ENCODE measurements around the gene FAM171A1. TPM values are rescaled to one million over a fixed set of nuclear protein-coding genes. Genes with fewer than 3 reads are reported as not detected.

Gene FAM171A1
- total RNA-seq, 2 experiments from 2014 or later = 4.2 to 5.1 TPM

DNA sequence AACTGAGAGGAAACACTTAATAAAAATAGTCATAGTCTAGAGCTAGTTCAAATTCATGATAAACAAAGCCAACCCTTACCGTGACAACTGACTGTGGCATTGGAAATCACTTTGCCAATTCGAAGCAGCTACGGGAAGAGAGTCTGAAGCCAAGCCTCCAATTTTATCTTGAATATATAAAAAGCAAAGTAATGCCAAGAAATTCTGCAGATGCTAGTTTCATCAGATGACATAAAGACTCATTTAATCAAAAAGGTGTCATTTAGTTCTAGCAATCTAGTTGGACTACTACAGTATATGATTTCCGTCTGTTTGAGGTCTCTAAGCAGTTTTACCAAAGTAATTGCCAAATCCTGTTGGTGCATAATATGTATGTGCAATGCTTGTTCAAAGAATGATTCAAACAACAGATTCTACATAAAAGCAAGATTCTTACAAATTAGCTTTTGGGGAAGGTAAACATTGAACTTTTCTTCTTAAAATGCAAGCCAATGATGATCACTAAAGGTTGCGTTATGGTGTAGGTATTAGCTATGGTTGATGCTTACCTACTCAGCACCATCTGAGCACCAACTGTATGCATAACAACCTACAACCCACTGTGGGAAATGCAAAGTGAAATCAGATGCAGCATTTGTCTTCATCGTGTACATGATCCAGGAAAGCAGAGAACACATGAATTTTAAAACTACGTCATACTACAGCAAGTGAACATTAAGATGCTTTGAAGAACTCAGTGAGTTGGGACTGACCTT is 2.8 kb downstream of the FAM171A1 start:
- Mint-ChIP-seq H3K4me1 (ENCODE audit: low read depth) (peaks cover 3% of the 10 kb centered on the region), H3K9me3 (no peaks in the 10 kb centered on the region), H3K4me3 (no peak overlapping the region), H3K27me3 (peaks cover 40% of the 10 kb centered on the region), H3K27ac (no peak overlapping the region), H3K36me3 (ENCODE audit: low read depth) (no peaks in the 10 kb centered on the region)
- TF ChIP-seq, protein P1, sequence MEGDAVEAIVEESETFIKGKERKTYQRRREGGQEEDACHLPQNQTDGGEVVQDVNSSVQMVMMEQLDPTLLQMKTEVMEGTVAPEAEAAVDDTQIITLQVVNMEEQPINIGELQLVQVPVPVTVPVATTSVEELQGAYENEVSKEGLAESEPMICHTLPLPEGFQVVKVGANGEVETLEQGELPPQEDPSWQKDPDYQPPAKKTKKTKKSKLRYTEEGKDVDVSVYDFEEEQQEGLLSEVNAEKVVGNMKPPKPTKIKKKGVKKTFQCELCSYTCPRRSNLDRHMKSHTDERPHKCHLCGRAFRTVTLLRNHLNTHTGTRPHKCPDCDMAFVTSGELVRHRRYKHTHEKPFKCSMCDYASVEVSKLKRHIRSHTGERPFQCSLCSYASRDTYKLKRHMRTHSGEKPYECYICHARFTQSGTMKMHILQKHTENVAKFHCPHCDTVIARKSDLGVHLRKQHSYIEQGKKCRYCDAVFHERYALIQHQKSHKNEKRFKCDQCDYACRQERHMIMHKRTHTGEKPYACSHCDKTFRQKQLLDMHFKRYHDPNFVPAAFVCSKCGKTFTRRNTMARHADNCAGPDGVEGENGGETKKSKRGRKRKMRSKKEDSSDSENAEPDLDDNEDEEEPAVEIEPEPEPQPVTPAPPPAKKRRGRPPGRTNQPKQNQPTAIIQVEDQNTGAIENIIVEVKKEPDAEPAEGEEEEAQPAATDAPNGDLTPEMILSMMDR (IDR thresholded peaks at IDR 0.05) = no peak
- CTCF ChIA-PET = interaction anchor here (1.0 to 1.4 kb wide), 3 partner anchors 8 to 87 kb away, joined by 3 to 4 read pairs (median 3); no protein-coding TSS in a partner anchor
- POLR2A ChIA-PET = no interaction called here
- DNase-seq (no peak), ATAC-seq (no peak)
- intact Hi-C loops (cut with micrococcal nuclease) = no loop called here

GRCh38 chr10:15367296-15368085 is 3.6 kb downstream of the FAM171A1 start:
- DNase-seq (no peak), ATAC-seq (no peak)
- intact Hi-C loops (cut with micrococcal nuclease) = no loop called here
- Mint-ChIP-seq H3K4me3 (no peak overlapping the region), H3K27ac (no peak overlapping the region), H3K4me1 (ENCODE audit: low read depth) (peaks cover 3% of the 10 kb centered on the region), H3K9me3 (no peaks in the 10 kb centered on the region), H3K36me3 (ENCODE audit: low read depth) (no peaks in the 10 kb centered on the region), H3K27me3 (peaks cover 39% of the 10 kb centered on the region)
- ChIA-PET POLR2A (no interaction called here), CTCF (interaction anchor here (1.0 to 1.4 kb wide), 2 partner anchors 8 to 86 kb away, joined by 3 read pairs; no protein-coding TSS in a partner anchor)
- TF ChIP-seq, protein P1 (IDR thresholded peaks at IDR 0.05) = no peak

- intact Hi-C loops (cut with micrococcal nuclease) = no loop called here
- Mint-ChIP-seq H3K36me3 (ENCODE audit: low read depth) (no peaks in the 10 kb centered on the region), H3K27ac (no peak overlapping the region), H3K27me3 (peaks cover 34% of the 10 kb centered on the region), H3K4me3 (no peak overlapping the region), H3K9me3 (no peaks in the 10 kb centered on the region), H3K4me1 (ENCODE audit: low read depth) (peaks cover 6% of the 10 kb centered on the region)
- CTCF ChIA-PET = no interaction called here
- ATAC-seq = no peak
- DNase-seq = no peak
- TF ChIP-seq, protein P1 (IDR thresholded peaks at IDR 0.05) = no peak
- POLR2A ChIA-PET = no interaction called here
These were observed 5.4 kb downstream of the FAM171A1 start for GRCh38 chr10:15365692-15366091.

GRCh38 chr10:15364001-15364400 is 7.1 kb downstream of the FAM171A1 start:
- POLR2A ChIA-PET = interaction anchor here (0.6 kb wide), 1 partner anchor 158 kb away, joined by 3 read pairs; no protein-coding TSS in a partner anchor
- intact Hi-C loops (cut with micrococcal nuclease) = no loop called here
- peaks cover 3% of the 10 kb centered on the region for H3K4me1 Mint-ChIP-seq (ENCODE audit: low read depth)
- H3K36me3 Mint-ChIP-seq (ENCODE audit: low read depth) = no peaks in the 10 kb centered on the region
- H3K4me3 Mint-ChIP-seq = no peak overlapping the region
- DNase-seq (no peak), ATAC-seq (no peak)
- H3K27me3 Mint-ChIP-seq = peaks cover 29% of the 10 kb centered on the region
- TF ChIP-seq, protein P1 (IDR thresholded peaks at IDR 0.05) = no peak
- no peaks in the 10 kb centered on the region for H3K9me3 Mint-ChIP-seq
- H3K27ac Mint-ChIP-seq = no peak overlapping the region
- CTCF ChIA-PET = no interaction called here

DNA sequence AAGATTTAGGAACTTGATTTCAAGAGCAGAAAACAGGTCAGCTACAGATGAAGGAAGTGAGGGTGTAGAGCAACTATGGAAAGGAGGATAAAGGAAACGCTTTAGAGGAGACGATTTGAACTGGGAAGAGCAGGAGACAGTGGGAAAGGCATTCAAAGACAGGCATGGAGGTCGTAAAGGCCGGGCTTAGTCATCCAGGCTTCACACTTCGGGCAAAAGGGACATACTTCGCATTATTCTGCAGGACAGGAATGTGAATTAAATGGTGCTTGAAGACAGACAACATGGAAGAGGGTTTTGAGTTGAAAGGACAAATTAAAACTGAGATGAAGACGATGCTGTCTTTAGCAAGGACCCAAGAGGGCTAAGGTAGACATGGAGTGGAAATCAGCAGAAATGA is 8.1 kb downstream of the FAM171A1 start:
- DNase-seq = no peak
- ChIA-PET POLR2A (no interaction called here), CTCF (no interaction called here)
- TF ChIP-seq, protein P1 (IDR thresholded peaks at IDR 0.05) = no peak
- peaks cover 22% of the 10 kb centered on the region for H3K27me3 Mint-ChIP-seq
- no peak overlapping the region for H3K27ac Mint-ChIP-seq
- peaks cover 3% of the 10 kb centered on the region for H3K4me1 Mint-ChIP-seq (ENCODE audit: low read depth)
- intact Hi-C loops (cut with micrococcal nuclease) = no loop called here
- no peaks in the 10 kb centered on the region for H3K9me3 Mint-ChIP-seq
- H3K36me3 Mint-ChIP-seq (ENCODE audit: low read depth) = no peaks in the 10 kb centered on the region
- H3K4me3 Mint-ChIP-seq = no peak overlapping the region
- ATAC-seq = no peak

Data from activated CD8-positive, alpha-beta T cell treated with anti-CD3 and anti-CD28 coated beads for 36 hours (primary cell).